Limb (tissue), 2 donors: ENCODE results near the gene C1orf226.
"Not testable (repeated sequence)": the region's sequence is repeated elsewhere in the genome, so short reads cannot be mapped to it uniquely, and the experiment has no call there.

Experiments used
- DNase-seq, 2 donors: peaks; one replicate each; pipeline ENCODE4 v3.0.0-alpha.2; 2016; ENCODE audit errors: extremely low spot score in 2 of 2

The C1orf226 gene, protein sequence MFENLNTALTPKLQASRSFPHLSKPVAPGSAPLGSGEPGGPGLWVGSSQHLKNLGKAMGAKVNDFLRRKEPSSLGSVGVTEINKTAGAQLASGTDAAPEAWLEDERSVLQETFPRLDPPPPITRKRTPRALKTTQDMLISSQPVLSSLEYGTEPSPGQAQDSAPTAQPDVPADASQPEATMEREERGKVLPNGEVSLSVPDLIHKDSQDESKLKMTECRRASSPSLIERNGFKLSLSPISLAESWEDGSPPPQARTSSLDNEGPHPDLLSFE

DNA sequence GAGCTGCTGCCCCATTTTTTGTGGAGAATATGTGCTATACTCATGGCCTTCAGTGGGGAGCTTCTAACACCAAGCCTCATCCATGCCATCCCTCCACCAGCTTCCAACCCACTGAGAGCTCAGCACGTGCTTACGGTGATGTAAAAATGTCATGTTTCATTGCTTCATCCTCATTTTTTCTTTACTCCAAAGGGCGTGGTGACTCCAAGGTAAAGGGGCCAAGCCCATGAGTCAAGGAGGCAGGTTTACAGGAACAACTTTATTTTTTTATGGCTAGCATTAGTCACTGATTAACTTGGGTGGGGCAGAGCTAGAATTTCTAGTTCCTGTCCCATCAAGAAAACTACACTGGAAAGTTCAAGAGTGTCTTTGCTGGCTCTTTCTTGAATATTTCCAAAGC, at the start of gene C1orf226:
Gene C1orf226 (plus strand): TSS at position 346 of the 400 bp plus-strand sequence. CDS start 174 bp downstream, outside the sequence.
- DNase-seq: no peak

DNA sequence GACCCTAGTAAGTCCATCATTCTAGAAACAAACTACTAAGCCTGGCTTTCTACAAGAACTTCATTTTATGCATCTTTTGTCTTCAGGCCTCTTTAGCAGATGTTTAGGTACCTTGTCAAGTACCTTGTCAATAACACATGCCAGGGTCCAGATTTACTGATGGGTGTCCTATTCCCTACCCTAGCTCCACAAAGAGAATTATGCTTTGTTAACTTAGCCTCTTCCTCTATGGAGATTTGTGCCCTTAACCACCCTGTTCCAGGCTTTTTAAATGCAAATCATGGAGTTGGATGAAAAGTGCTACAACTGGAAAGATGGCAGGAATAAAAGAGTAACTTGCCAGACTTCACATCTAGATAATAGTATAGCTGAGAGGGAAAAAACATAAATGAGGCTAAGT, 47.5 kb upstream of the C1orf226 start:
- no peak for DNase-seq

DNA sequence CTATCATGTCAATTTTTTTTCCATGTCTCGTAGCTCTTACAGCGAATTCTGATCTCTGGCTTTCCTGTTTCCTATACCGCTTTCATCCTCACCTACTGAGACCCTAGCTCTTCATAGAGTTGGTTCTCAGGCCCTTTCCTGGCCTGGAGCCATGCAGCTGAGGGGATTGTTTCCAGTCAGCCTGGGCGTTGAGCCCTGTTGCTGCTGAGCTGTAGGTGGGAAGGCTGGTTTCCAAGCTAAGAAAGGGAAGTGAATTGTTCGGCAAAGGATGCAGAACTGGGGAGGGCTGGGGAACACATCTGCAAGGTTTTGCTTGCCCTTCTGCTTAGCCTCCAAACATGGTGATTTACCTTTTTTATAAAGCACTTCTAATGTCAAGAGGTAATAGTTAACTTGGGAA, 46.4 kb upstream of the C1orf226 start:
- peak; percentile 20 to 58 for DNase-seq

DNA sequence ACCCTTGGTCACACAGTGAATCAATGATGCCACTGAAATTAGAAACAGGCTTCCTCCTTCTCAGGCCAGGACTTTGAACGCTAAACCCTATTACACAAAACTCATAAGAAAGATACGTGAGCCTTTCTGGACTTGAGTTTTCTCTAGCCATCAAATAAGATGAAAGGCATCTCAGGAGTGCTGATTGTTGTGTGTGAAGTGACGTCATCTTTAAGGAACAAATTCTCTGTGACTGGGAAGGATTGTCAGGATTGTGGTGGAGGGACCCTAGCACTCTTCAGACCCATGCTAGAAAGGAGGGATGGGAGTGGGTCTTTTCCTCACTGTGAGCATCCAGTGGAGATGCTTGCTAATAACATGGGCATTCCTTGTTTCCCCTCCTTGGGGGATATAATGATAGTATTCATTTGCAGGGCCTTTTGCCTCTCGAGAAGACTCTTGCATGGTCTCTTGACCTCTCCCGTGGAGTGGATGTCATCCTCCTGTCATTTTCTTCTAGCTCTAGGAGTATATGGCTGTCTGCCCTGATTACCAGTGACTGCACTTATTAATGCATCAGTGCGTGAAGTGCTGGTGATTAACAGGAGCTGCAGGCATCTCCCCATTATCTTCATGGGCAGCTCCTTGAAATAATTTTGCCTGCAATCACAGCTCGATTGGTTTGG, 44.8 kb upstream of the C1orf226 start:
- no peak for DNase-seq

- no peak for DNase-seq
Observed at GRCh38 chr1:162342452-162342983, 39.0 kb upstream of the C1orf226 start.

DNA sequence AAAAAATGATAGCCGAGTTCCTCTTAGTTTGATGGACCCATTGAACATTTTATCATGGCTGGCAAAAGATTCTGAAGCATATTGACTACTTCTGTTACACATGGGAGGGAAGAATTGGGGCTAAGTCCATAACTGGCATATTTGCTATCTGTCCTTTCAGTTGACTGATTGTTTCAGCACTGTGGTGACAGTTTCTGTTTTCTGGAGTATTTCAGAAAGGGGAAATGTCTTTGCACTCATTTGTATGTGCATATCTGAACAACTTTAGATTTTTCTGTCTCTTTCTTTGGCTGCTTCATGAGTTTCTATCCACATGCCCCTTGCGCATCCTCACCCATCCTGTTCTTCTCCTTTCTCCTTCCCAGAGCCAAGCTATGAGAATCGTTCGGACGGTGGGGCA, 38.1 kb upstream of the C1orf226 start:
- DNase-seq: no peak

DNA sequence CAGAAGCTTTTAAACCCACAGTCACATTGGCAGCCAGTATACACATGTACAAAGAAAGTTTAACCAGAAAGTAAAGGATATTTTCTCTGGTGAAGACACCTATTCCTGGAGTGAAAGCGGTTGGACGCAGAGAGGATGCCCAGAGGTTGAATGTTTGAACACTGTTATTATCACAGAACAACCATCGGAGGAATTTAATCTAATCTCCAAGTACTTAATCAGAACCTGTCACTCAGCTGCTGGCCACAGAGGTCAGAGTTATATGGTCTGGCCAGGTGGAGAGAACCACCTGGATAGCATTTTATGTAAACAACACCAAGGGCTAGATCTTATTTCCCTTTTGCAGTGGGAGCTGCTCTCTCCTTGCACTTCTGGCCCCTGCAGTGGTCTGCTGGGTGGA, 34.2 kb upstream of the C1orf226 start:
- no peak for DNase-seq

DNA sequence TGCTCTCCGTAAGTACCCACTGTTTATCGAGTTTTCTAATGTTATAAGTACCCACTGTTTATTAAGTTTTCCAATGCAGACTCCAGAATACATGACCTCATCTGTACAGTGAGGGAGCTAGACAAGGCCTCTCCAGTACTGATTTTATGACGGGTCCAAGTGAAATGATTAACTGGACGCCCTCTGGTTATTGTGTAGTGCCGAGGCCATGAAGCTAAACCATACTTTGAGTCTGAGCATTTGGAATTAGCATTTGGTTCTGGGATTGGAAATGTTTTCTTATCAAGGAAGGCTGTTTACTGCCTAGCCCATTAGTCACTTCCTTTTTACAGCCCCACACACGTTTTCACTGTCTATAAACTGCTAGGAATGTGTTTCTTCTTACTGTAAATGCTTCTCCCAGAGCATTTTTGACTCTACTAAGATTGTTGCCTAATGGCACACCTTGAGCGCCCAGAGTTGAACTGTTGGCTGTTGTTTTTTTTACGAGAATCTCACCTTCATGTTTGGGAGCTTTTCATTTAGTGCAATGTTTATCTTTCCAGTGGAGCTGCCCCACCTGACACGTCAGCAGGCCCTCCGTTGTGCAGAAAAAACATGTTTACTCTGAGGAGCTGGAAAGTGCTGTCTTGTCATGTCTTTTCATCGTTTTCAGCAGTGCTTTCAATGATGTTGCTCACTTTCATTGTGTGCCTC, 31.7 kb upstream of the C1orf226 start:
- DNase-seq: no peak

GRCh38 chr1:162351246-162351842, 30.2 kb upstream of the C1orf226 start:
- no peak for DNase-seq

- not testable (repeated sequence) for DNase-seq
Observed at GRCh38 chr1:162351874-162352273, 29.7 kb upstream of the C1orf226 start.

- DNase-seq: no peak
Observed at GRCh38 chr1:162353078-162353477, 28.4 kb upstream of the C1orf226 start.

DNA sequence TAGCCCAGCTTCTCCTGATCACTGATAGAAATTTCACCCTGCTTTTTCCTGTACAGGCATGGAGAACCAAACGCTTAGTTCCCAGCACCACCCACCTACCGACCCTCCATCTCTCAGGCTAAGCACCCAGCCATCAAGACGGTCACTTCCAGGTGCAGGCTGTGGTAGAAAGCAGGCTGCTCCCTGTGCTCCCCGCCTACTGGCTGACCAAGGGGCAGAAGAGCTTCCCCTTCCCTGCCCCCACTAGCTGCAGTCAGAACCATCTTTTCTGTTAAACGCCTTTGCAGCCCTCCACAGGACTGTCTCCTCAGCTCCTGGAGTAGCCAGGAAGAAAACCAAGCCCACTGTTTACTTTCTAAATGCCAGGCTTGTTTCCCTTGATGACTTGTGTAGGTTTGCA, 27.8 kb upstream of the C1orf226 start:
- DNase-seq: no peak

DNA sequence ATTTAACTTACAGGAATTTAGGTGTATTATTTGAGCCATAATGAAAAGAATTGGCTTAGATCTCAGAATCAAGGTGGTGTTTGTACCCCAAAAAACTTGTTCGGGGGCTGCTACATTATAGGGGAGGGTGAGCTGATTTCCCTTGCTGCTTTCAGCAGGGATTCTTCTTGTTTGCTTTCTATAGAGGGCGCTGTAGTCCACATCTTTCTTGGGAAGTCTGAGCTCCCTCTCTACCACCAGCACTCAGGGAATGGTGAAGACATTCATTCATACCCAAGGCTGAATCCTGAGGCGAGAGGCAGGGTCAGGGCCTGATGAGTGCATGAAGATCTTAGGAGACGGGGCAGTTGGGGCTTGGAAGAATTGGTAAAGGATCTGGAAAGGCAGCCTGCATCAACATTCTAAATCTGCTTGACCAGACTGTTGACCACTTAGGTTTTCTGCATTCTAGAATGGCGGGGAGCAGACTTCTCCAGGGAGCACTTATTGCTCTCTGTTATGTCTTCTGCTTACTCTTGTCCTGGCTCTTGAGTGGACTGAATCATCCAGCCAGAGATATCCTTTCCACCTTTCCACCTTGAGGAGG, 23.8 kb upstream of the C1orf226 start:
- DNase-seq: no peak

GRCh38 chr1:162358928-162359327, 22.6 kb upstream of the C1orf226 start:
- no peak for DNase-seq

GRCh38 chr1:162359523-162360236, 21.8 kb upstream of the C1orf226 start:
- DNase-seq: no peak

- DNase-seq: no peak
Observed at GRCh38 chr1:162360237-162360873, 21.2 kb upstream of the C1orf226 start.

- DNase-seq: no peak
Observed at GRCh38 chr1:162360874-162361260, 20.7 kb upstream of the C1orf226 start.

DNA sequence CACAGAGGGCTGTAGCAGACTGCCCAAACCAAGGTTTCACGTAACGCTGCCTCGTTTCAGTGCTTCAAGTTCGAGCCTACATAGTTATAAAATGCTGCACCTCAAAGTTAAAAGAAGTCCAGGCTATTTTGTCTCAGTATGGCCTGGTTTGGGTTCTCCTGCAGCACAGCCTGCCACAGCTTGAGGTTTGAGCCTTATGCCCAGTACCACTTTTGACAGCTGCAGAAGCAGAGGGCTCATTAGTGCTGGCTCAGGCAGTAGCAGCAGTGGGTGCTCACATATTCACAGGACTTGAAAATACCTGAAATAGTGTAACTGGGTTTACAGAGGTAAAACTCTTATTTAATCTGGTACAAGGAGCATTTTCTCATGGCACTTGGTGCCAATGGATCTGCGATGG, 20.2 kb upstream of the C1orf226 start:
- DNase-seq: no peak

- no peak for DNase-seq
Observed at GRCh38 chr1:162363823-162364222, 17.7 kb upstream of the C1orf226 start.

DNA sequence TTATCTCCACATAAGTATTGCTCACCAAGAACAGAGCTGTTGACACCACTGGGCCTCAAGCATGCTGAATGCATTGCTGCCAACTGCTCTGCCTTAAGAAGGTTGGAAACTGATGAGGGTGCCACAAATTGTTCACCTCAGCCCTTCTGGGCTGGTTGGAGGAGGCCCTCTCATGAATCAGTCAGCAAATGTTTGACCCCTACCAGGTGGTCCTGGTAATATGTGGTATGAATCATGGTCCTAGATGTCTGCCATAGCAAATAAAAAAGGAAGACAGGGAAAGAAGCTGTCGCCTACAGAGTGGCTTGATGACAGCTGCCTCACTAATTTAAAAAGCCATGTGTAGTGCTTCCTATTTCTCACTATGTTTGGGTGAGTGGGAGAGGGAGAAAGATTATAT, 17.0 kb upstream of the C1orf226 start:
- DNase-seq: no peak
